Duodenal mucosa (tissue), 2 donors: ENCODE results near the gene CCDC91.

ENCODE experiments used
- H3K27ac ChIP-seq: one replicate; pipeline ENCODE4 v1.7.0; 2013; ENCODE audit warnings: low read depth, low read length
- H3K27me3 ChIP-seq, 2 donors: one replicate each; pipeline ENCODE4 v1.7.0; 2013; ENCODE audit warnings: low read length in 2 of 2, control low read depth in 1 of 2; ENCODE audit not compliant: insufficient read depth in 2 of 2, control insufficient read depth in 1 of 2
- H3K36me3 ChIP-seq, 2 donors: one replicate each; pipeline ENCODE4 v1.7.0; 2013; ENCODE audit warnings: low read length in 2 of 2, control low read depth in 1 of 2; ENCODE audit not compliant: insufficient read depth in 2 of 2, control insufficient read depth in 1 of 2
- H3K4me1 ChIP-seq, 2 donors: one replicate each; pipeline ENCODE4 v1.7.0; 2013; ENCODE audit warnings: low read length in 2 of 2, control low read depth in 1 of 2; ENCODE audit not compliant: insufficient read depth in 2 of 2, control insufficient read depth in 1 of 2
- H3K4me3 ChIP-seq, 2 donors: one replicate each; pipeline ENCODE4 v1.7.0; 2013; ENCODE audit warnings: low read length in 2 of 2, low read depth in 1 of 2
- H3K9ac ChIP-seq, 2 donors: one replicate each; pipeline ENCODE4 v1.7.0; 2013; ENCODE audit warnings: low read length in 2 of 2, low read depth in 1 of 2
- H3K9me3 ChIP-seq, 2 donors: one replicate each; pipeline ENCODE4 v1.7.0; 2013; ENCODE audit warnings: low read length in 2 of 2, control low read depth in 1 of 2; ENCODE audit not compliant: control insufficient read depth in 1 of 2

Gene CCDC91

GRCh38 chr12:28550757-28551704 lies 360.8 kb downstream of the CCDC91 start:
- Histone ChIP-seq H3K36me3 (no peaks in the 10 kb centered on the region), H3K27me3 (no peaks in the 10 kb centered on the region), H3K27ac (no peak overlapping the region), H3K9ac (no peak overlapping the region), H3K9me3 (no peaks in the 10 kb centered on the region), H3K4me3 (no peak overlapping the region), H3K4me1 (no peaks in the 10 kb centered on the region)

- H3K4me3 ChIP-seq: no peak overlapping the region
- H3K9me3 ChIP-seq: no peaks in the 10 kb centered on the region
- no peaks in the 10 kb centered on the region for H3K36me3 ChIP-seq
- no peak overlapping the region for H3K27ac ChIP-seq
- no peaks in the 10 kb centered on the region for H3K4me1 ChIP-seq
- H3K27me3 ChIP-seq: no peaks in the 10 kb centered on the region
- no peak overlapping the region for H3K9ac ChIP-seq
Measured at GRCh38 chr12:28552251-28552970, 362.2 kb downstream of the CCDC91 start.

GRCh38 chr12:28555748-28556147 lies 365.5 kb downstream of the CCDC91 start:
- Histone ChIP-seq H3K27ac (no peak overlapping the region), H3K4me3 (no peak overlapping the region), H3K4me1 (no peaks in the 10 kb centered on the region), H3K9me3 (no peaks in the 10 kb centered on the region), H3K9ac (no peak overlapping the region), H3K36me3 (no peaks in the 10 kb centered on the region), H3K27me3 (no peaks in the 10 kb centered on the region)

- no peaks in the 10 kb centered on the region for H3K36me3 ChIP-seq
- no peak overlapping the region for H3K9ac ChIP-seq
- no peaks in the 10 kb centered on the region for H3K9me3 ChIP-seq
- no peak overlapping the region for H3K4me3 ChIP-seq
- H3K27ac ChIP-seq: no peak overlapping the region
- no peaks in the 10 kb centered on the region for H3K27me3 ChIP-seq
- no peaks in the 10 kb centered on the region for H3K4me1 ChIP-seq
Measured at GRCh38 chr12:28558250-28558649, 368.0 kb downstream of the CCDC91 start.

- Histone ChIP-seq H3K27ac (no peak overlapping the region), H3K9me3 (no peaks in the 10 kb centered on the region), H3K9ac (no peak overlapping the region), H3K27me3 (no peaks in the 10 kb centered on the region), H3K4me3 (no peak overlapping the region), H3K4me1 (no peaks in the 10 kb centered on the region), H3K36me3 (no peaks in the 10 kb centered on the region)
Measured at GRCh38 chr12:28563286-28563685, 373.0 kb downstream of the CCDC91 start.

GRCh38 chr12:28563936-28564335 lies 373.7 kb downstream of the CCDC91 start:
- H3K27me3 ChIP-seq: no peaks in the 10 kb centered on the region
- no peaks in the 10 kb centered on the region for H3K9me3 ChIP-seq
- no peaks in the 10 kb centered on the region for H3K4me1 ChIP-seq
- H3K9ac ChIP-seq: no peak overlapping the region
- H3K27ac ChIP-seq: no peak overlapping the region
- no peaks in the 10 kb centered on the region for H3K36me3 ChIP-seq
- H3K4me3 ChIP-seq: no peak overlapping the region

- H3K4me3 ChIP-seq: no peak overlapping the region
- no peaks in the 10 kb centered on the region for H3K9me3 ChIP-seq
- no peak overlapping the region for H3K27ac ChIP-seq
- H3K4me1 ChIP-seq: no peaks in the 10 kb centered on the region
- H3K9ac ChIP-seq: no peak overlapping the region
- H3K27me3 ChIP-seq: no peaks in the 10 kb centered on the region
- H3K36me3 ChIP-seq: no peaks in the 10 kb centered on the region
Measured at GRCh38 chr12:28568118-28568517, 377.9 kb downstream of the CCDC91 start.

- no peaks in the 10 kb centered on the region for H3K36me3 ChIP-seq
Measured at GRCh38 chr12:28568704-28569103, 378.4 kb downstream of the CCDC91 start.

GRCh38 chr12:28569698-28570411 lies 379.6 kb downstream of the CCDC91 start:
- Histone ChIP-seq H3K4me1 (peaks cover 0 to 9% of the 10 kb centered on the region in 2 donors), H3K27ac (no peak overlapping the region), H3K4me3 (no peak overlapping the region), H3K9me3 (no peaks in the 10 kb centered on the region), H3K9ac (no peak overlapping the region), H3K36me3 (no peaks in the 10 kb centered on the region), H3K27me3 (no peaks in the 10 kb centered on the region)

More at GRCh38 chr12:28568704-28569103, 378.4 kb downstream of the CCDC91 start:
- Histone ChIP-seq H3K27ac (no peak overlapping the region), H3K9me3 (no peaks in the 10 kb centered on the region), H3K9ac (no peak overlapping the region), H3K27me3 (no peaks in the 10 kb centered on the region), H3K4me3 (no peak overlapping the region), H3K4me1 (no peaks in the 10 kb centered on the region)

GRCh38 chr12:28570811-28571210 lies 380.6 kb downstream of the CCDC91 start:
- Histone ChIP-seq H3K9me3 (no peaks in the 10 kb centered on the region), H3K4me1 (peaks cover 0 to 16% of the 10 kb centered on the region in 2 donors), H3K9ac (no peak overlapping the region), H3K27ac (no peak overlapping the region), H3K27me3 (no peaks in the 10 kb centered on the region), H3K4me3 (no peak overlapping the region), H3K36me3 (no peaks in the 10 kb centered on the region)
